A549 (cell line): ENCODE results near the gene RILPL1.

ENCODE experiments used
- CTCF ChIP-seq: fragments of >200 bp; sonication (Bioruptor Twin); formaldehyde crosslinking; IDR thresholded peaks from 3 replicates; pipeline ENCODE4 v1.5.1; 2016
- POLR2A ChIP-seq: IDR thresholded peaks from 2 replicates; pipeline ENCODE4 v1.6.1; 2012; ENCODE audit warnings: mild to moderate bottlenecking, low read length

- TF ChIP-seq CTCF (no peak), POLR2A (no peak)
Observed at GRCh38 chr12:123546281-123546680, 12.8 kb upstream of the RILPL1 start.
